COLO829 (cell line): ENCODE results near the gene MAFB.
A peak's percentile ranks its signal among the peaks of the same experiment; 100 is the strongest.
"Not testable (repeated sequence)": the region's sequence is repeated elsewhere in the genome, so short reads cannot be mapped to it uniquely, and the experiment has no call there.

ENCODE experiments used
- DNase-seq: peaks from one replicate; pipeline ENCODE4 v3.0.0; 2012; ENCODE audit warnings: low spot score

Gene MAFB

DNA sequence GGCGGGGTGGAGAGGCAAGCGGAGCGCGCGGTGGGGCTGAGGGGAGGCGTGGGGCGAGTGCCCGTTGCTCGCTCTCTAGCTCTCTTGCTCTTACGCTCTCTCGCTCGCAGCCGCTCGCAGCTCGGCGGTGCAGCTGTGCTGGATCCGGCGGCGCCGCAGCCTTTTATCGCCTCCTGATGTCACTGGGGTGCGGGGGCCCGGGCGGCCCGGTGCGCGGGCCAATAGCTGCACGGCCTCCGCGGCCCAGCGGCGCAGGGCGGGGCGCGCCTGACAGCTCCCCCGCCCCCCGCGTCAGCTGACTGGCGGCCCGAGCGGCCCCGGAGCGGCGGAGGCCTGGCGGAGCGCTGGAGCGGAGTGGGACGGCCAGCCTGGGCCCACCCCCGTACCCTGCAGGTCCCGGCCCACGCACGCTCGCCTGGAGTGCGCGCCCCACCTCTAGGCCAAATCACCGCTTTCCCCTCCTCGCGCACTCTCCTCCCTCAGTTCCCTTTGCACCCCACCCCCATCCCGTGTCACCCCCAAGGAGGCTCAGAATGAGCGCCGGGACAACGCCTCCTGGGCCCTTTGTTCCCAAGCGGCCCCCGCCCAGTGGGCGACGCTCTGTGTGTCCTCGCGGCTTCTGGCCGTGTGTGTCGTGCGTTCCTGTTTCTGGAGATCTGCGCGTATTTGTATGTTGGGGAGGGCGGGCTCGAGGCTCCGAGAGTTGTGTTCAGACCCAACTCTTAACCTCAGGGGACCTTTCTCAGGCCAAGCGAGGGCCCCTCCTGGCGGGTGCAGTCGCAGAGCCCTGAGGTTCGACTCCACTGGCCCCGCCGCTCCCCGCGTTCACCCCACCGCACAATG is at the start of gene MAFB:
MAFB (minus strand) TSS at position 137 of the 843 bp plus-strand sequence. CDS start 386 bp downstream, outside the sequence.
- DNase-seq = peak; percentile 57

DNA sequence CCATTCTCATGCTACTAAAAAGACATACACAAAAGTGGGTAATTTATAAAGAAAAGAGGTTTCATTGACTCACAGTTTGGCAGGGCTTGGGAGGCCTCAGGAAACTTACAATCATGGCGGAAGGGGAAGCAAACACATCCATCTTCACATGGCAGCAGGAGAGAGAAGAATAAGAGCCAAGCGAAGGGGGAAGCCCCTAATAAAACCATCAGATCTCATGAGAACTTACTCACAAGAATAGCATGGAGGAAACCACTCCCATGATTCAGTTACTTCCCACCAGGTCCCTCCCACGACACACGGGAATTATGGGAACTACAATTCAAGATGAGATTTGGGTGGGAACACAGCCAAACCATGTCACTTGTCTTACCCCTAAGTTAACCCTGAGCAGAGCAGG is 47.4 kb upstream of the MAFB start:
- not testable (repeated sequence) for DNase-seq

DNA sequence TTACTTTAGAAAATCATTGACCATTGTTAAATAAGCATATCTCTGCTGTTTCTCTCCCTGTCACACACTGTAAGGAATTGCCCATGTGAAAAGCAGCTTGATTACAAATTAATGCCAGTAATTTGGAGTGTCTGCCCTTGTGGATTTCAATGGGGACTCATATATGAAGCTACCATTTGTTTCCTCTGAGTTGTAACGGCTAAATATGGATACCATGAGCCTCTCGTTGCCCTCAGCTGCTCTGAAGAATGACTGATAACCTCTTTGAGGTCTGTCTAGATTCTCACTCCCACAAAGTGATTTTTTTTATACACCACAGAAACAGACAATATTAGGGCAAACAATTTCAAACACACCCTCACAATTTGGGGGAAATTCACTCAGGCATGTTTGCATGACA is 40.0 kb upstream of the MAFB start:
- no peak for DNase-seq

- no peak for DNase-seq
These were observed 39.4 kb upstream of the MAFB start for GRCh38 chr20:40728470-40728869.

DNA sequence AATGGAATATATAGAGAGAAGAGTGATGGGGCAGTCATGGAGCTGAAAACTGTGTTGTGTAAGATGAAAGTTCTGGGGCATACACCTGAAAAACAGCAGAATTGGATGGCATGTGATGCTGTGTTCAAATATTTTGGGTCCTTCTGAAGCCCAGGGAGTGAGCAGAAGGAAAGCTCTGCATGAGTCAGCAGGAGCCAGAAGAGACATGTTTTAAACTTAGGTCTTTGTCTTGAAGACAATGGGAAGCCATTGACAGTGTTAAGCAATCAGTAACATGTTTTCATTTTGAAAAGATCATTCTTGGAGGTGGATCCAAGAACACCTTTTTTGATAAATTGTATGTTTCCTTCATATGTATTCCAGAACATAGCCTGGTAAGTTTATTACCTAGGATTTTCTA is 38.9 kb upstream of the MAFB start:
- no peak for DNase-seq

DNA sequence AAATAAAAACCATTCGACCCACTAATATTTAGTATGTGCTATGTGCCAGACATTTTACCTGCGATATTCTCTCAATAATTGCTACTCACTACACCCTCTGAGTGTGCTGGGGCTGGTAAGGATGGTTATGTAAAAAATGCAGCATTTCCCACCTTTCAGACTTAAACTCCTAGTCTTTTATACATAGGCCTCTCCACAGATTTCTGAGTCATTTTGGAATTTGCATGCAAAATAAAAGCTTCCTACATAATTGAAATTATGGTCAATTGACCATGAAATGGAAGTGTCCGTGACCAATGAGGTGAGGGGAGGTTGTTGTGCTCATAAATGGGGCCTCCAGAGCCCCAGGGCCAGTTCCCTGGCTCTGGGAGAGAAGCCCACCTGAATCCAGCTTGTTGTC is 37.7 kb upstream of the MAFB start:
- DNase-seq = no peak

DNA sequence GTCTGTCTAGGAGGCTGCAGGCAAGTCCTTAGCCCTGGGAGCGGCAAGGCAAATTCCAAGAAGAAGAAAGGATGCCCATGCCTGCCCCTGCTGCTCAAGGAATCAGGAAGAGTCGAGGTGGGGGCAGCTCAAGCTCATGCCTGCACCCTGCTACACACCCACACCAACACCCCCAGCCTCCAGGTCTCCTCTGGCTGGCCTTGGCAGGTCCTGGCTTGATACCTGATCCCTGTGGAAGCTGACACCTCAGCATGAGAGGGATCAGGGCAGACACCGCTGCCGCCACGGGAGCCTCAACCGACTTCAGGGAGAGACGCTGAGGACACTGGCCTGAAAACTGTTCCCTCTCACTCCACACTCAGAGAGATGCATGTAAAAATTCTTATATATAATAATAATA is 35.5 kb upstream of the MAFB start:
- no peak for DNase-seq

DNA sequence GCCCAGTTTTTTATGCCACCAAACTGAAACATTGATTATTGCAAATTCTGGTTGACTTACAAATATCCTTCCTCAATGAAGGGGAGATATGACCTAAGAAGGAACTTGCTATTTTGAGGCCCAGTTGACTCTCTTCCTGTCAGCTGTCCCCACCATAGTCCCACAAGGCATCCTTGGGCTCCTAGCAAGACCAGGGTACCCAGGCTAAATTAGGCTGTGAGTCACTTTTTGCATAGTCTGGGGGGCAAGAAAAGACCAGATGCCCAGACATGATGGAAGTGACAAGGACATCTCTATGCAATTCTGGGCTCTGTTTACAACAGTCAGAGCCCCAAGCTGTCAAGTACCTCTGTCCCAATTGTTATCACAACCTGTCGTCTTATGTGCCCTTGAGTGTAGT is 31.8 kb upstream of the MAFB start:
- DNase-seq = no peak

DNA sequence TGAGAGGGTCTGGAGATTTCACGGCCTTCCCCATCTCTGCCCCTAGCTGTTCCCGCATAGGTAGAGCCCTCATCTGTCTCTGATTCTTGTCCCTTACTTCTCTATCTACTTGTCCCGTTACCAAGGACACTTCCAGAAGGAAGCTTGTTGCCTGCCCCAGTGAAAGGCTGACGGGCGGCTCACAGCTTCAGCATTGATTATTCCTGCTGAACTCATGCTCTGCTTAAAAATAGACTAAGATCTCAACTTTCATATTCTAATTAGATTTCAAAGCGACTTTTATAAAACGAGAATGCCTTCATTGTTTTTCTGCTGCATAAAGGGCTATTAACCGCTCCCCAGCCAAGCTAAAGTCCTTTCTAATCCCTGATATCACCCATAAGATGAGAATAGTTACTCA is 31.1 kb upstream of the MAFB start:
- DNase-seq = peak; percentile 51

GRCh38 chr20:40718982-40719729 is 30.1 kb upstream of the MAFB start:
- DNase-seq = no peak

DNA sequence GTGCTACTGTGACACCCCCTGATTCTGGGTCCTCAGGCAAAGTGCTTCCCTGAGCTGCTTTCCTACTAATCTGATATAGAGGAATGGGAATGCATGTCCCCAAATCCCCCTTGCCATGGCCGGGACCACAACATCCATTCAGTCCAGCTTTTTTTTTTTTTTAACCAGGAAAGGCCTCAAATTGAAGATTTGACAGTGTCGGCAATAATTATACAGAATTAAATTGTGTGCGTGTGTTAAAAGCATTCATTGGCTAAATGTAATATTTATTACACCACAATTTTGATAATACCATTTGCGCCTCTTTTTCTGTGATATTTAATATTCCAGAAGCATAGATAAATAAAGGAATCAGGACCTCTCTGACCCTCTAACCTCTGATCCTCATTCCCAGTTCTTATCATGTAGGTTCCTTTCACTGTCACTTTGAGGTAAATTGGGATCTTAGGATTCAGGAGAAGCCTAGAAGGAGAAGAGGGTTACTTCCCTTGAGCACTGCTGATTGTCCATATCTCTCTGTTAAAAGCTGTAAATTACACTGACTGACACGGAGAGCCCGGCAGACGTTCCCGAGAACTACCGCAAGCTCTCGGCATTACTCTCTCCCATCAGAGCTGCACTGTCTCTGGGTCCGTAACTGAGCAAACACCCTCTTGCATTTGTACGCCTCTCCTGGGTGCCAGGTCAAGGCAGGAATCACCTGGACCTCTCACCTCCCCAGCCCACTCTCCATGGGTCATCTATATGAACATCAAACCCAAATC is 29.4 kb upstream of the MAFB start:
- DNase-seq = no peak

- no peak for DNase-seq
These were observed 28.4 kb upstream of the MAFB start for GRCh38 chr20:40717343-40717865.

DNA sequence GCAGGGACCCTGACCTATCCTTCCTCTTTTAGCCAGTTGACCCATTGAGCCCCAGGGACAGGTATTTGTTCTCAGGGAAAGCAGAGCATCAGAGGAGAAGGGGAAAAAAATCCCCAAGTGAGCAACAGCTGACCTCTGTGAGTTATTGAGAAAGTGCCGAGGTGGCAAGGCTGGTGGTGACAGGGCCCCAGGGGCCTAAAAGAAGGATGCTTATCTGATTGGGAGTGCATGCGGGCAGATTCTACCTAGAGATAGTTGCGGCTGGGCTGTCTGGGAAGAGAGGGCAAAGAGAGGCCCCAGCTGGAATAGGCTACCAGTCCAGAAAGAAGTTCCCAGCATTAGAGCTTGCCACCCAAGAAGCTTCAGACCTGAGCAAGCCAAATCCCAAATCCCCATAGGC is 26.5 kb upstream of the MAFB start:
- no peak for DNase-seq

DNA sequence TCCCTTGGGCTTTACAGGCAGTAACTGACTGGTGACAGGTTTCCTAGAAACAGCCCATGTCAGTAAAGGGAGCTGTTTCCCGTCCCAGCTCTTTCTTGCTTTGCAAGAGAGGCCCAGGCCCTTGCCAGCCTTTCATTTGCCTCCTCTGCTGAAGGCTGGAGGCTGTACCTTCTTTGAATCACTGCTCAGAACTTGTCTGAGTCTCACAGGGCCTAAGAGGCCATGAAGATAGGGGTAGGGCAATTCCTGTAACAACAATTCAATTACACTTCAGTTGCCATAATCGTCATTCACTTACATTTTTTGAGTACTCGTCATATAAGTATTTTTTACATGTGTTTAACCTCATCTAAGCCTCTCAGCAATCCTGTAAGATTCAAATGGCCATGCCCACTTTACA is 25.9 kb upstream of the MAFB start:
- DNase-seq = no peak

DNA sequence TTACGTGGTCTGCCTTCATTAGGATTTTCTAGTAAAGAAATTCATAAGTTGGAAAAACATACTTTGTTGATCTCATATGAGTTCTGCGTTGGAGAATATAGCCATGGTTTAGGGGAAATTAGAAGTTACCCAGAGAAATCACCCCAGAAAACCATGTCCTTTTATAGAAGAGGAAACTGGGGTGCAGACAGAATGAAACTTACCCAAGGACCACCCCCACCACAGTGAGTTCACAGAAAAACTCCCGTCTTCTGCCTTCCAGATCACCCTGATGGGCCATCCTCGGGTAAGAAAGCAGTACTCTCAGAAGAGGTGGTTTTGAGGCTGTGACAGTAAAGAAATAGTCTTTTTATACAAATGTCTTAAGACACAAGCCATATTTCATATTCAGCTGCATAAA is 25.1 kb upstream of the MAFB start:
- DNase-seq = no peak

- DNase-seq = no peak
These were observed 24.5 kb upstream of the MAFB start for GRCh38 chr20:40713508-40713907.

GRCh38 chr20:40711079-40711478 is 22.0 kb upstream of the MAFB start:
- DNase-seq = no peak

GRCh38 chr20:40710603-40711002 is 21.6 kb upstream of the MAFB start:
- DNase-seq = no peak

GRCh38 chr20:40706977-40707582 is 18.0 kb upstream of the MAFB start:
- DNase-seq = no peak

DNA sequence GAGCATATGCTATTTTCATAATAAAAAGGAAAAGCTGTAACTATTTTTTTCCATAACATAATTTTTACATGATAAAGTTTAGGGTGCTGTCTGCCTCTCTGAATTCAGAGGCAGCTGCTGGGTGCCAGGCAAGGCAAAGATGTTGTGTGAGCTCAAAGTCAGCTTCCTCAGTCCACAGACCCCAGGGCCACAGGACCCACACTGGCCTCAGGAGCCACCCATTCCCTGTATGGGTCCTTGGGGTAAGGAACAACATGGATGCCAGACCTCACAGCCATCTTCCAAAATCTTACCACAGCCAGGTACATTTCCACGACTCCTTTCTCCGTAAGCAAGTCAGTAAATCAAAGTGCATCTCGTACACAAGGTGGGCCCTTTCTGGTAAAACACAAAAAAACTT is 16.4 kb upstream of the MAFB start:
- no peak for DNase-seq

DNA sequence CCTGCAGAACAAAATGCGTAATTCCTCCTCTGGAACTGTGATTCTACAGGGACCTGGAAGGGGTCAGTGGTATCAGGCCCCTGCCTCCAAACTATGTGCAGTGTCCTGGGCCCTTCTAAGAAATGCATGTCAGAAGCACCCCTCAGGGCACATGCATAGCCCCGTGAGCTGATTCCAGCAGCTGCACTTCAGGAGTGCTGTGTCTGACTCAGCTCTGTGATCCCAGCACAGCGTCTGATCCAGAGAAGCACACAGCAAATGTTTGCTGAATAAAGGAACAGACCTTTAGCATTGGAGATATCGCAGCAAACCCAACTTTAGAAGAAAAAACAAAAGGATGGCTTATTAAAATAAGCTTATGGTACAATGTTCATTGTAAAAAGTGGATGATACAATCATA is 15.8 kb upstream of the MAFB start:
- DNase-seq = no peak

DNA sequence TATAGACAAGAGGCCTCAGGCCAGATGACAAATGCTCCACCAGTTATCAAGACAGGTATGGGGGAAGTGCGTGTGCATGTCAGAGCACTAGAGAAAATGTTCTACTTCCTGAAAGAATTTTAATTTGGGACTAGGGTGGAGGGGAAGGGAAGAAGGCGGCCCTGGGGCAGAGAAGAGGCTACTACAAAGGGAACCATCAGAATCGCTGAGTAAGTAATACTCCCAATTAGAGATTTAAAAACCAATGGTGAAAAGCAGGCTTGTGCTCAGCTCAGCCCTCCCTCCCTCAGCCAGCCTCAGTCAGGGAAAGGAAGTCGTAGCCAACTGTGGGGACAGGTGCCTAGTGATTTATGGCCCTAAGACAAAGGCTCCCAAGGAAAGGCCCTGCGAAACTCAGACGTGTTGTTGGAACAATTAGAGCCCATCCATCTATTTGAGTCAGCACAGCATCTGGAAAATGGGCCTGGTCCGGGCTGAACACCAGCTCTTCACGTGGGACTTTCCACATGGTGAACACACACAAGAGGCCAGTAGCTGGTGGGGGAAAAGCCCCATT is 15.0 kb upstream of the MAFB start:
- no peak for DNase-seq
